Natural killer cell (primary cell): ENCODE measurements around the gene PATL1. TPM values are rescaled to one million over a fixed set of nuclear protein-coding genes. Genes with fewer than 3 reads are reported as not detected.

Experiments used
- ATAC-seq, 3 donors: fragments of 150-1000 bp in 2 of 3; fragments of 200-7000 bp in 1 of 3; cut with Tn5 transposase; 1 replicate in 1 of 3; 2 replicates in 2 of 3; pipeline ENCODE4 v1.10.0; 2021; ENCODE audit warnings: mild to moderate bottlenecking in 2 of 3, moderate library complexity in 2 of 3
- DNase-seq, 2 donors: peaks; one replicate each; pipeline versions ENCODE4 v3.0.0 to v3.0.0-alpha.2; 2013 to 2021; ENCODE audit warnings: mixed read lengths in 1 of 2
- H3K27ac ChIP-seq: one replicate; pipeline ENCODE4 v1.5.1; 2013; ENCODE audit warnings: mild to moderate bottlenecking, low read length
- H3K27me3 ChIP-seq: one replicate; pipeline ENCODE4 v1.6.1; 2013; ENCODE audit warnings: low read length; ENCODE audit not compliant: control insufficient read depth, insufficient read depth
- H3K36me3 ChIP-seq: one replicate; pipeline ENCODE4 v1.6.1; 2013; ENCODE audit warnings: low read length; ENCODE audit not compliant: control insufficient read depth, insufficient read depth
- H3K4me1 ChIP-seq: one replicate; pipeline ENCODE4 v1.6.1; 2013; ENCODE audit warnings: low read length; ENCODE audit not compliant: control insufficient read depth, insufficient read depth
- H3K4me3 ChIP-seq: one replicate; pipeline ENCODE4 v1.5.1; 2013; ENCODE audit warnings: low read length
- H3K9me3 ChIP-seq: one replicate; pipeline ENCODE4 v1.6.1; 2013; ENCODE audit warnings: low read length; ENCODE audit not compliant: control insufficient read depth, insufficient read depth
- H3K27ac Mint-ChIP-seq, 2 donors: one replicate each; pipeline ENCODE4 v1.8.0; 2022; ENCODE audit warnings: mild to moderate bottlenecking in 2 of 2, mixed read lengths in 2 of 2, moderate library complexity in 1 of 2
- H3K27me3 Mint-ChIP-seq, 2 donors: one replicate each; pipeline ENCODE4 v1.8.0; 2022; ENCODE audit warnings: low read depth in 2 of 2, mixed read lengths in 2 of 2
- H3K36me3 Mint-ChIP-seq: one replicate; pipeline ENCODE4 v1.8.0; 2022; ENCODE audit warnings: mixed read lengths
- H3K4me1 Mint-ChIP-seq, 2 donors: one replicate each; pipeline ENCODE4 v1.8.0; 2022; ENCODE audit warnings: mixed read lengths in 2 of 2
- H3K4me3 Mint-ChIP-seq: one replicate; pipeline ENCODE4 v1.8.0; 2022; ENCODE audit warnings: mild to moderate bottlenecking, moderate library complexity, mixed read lengths
- H3K9me3 Mint-ChIP-seq, 2 donors: one replicate each; pipeline ENCODE4 v1.8.0; 2022; ENCODE audit warnings: mixed read lengths in 2 of 2
- WGBS: methylation state at CpG from one replicate; pipeline ENCODE4 v1.1.7; 2013; ENCODE audit warnings: missing lambda C conversion rate; ENCODE audit not compliant: insufficient coverage; 5-methylcytosine and 5-hydroxymethylcytosine counted together
- intact Hi-C: fragments of 100-400 bp; cut with micrococcal nuclease; formaldehyde crosslinking; loops from one replicate; pipeline ENCODE4 v1.14.2; 2022
- total RNA-seq, 4 donors: library from RNA; stranded (reverse); fragments of 120-200 nt in 1 of 4; gene quantifications; one replicate each; pipeline versions ENCODE4 v1.2.3 to v1.2.4, GENCODE V29; 2013 to 2022
- TF ChIP-seq, protein P1 (sequence below): fragments of 200-600 bp; IDR thresholded peaks from one replicate; pipeline ENCODE4 v1.8.0; 2022; ENCODE audit warnings: antibody characterized with exemption

Gene PATL1
- total RNA-seq, 3 donors from 2014 or later (not counting 1 experiment from before 2014, with no cell fraction given): 56.8 to 69.4 (median 58.1) TPM

DNA sequence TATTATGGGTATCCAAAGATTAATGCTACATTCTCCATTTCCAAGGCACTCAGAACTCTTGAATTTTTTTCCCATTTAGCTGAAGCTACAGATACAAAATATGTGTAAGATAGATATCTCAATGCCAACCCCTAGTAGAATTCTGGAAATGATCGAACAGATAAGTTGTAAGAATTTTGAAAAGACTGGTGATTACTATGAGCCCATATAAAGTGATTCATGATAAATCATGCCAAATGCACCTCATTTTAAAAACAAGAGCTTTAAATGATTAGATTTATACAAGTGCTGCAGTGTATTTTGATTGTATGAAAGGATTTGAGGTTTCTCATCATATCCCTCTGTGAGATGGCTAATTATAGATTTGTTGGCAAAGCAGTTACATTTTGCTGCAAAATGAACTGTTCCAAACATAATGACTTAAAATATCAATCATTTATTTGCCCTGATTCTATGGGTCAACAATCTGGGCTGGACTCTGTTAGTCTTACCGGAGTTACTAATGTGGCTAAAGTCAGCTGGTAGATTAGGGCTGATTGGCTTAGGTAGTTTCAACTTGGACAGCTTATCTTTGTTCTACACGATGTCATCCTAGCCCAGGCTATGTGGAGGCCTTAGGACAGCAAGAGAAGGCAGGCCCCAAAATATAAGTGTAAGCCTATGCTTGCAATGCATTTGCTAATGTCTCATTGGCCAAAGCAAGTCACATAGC is 41.5 kb upstream of the PATL1 start:
- no peak overlapping the region for H3K4me3 ChIP-seq
- no peaks in the 10 kb centered on the region for H3K36me3 Mint-ChIP-seq
- no peaks in the 10 kb centered on the region for H3K36me3 ChIP-seq
- peaks cover 20 to 25% of the 10 kb centered on the region in 2 donors for H3K27me3 Mint-ChIP-seq
- H3K27ac ChIP-seq: no peak overlapping the region
- TF ChIP-seq, protein P1, sequence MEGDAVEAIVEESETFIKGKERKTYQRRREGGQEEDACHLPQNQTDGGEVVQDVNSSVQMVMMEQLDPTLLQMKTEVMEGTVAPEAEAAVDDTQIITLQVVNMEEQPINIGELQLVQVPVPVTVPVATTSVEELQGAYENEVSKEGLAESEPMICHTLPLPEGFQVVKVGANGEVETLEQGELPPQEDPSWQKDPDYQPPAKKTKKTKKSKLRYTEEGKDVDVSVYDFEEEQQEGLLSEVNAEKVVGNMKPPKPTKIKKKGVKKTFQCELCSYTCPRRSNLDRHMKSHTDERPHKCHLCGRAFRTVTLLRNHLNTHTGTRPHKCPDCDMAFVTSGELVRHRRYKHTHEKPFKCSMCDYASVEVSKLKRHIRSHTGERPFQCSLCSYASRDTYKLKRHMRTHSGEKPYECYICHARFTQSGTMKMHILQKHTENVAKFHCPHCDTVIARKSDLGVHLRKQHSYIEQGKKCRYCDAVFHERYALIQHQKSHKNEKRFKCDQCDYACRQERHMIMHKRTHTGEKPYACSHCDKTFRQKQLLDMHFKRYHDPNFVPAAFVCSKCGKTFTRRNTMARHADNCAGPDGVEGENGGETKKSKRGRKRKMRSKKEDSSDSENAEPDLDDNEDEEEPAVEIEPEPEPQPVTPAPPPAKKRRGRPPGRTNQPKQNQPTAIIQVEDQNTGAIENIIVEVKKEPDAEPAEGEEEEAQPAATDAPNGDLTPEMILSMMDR: no peak
- no peak overlapping the region for H3K27ac Mint-ChIP-seq
- no peaks in the 10 kb centered on the region for H3K4me1 ChIP-seq
- no peaks in the 10 kb centered on the region for H3K9me3 ChIP-seq
- no peaks in the 10 kb centered on the region for H3K27me3 ChIP-seq
- no peaks in the 10 kb centered on the region for H3K4me1 Mint-ChIP-seq
- 100% methylated on average over 2 of the region's 3 CpGs for WGBS
- DNase-seq: no peak
- H3K4me3 Mint-ChIP-seq: no peak overlapping the region
- H3K9me3 Mint-ChIP-seq: no peaks in the 10 kb centered on the region
- no peak for ATAC-seq
- intact Hi-C loops: no loop called here

DNA sequence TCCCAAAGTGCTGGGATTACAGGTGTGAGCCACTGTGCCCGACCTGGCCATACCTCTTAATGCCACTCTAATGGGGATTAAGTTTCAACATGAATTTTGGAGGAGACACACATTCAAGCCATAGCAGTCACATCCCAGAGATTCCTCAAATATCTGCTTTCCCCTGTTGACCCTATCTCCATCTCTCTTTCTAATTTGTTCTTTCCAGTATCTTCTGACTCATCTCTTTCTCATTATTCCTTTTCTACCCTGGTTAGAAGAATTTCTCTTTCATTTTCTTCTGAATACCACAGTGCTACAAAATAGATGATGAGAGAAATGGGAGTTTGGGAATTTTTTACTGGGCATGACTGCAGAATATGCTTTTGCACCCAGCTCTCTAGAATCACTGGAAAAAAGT is 39.7 kb upstream of the PATL1 start:
- no peaks in the 10 kb centered on the region for H3K36me3 Mint-ChIP-seq
- H3K9me3 Mint-ChIP-seq: no peaks in the 10 kb centered on the region
- ATAC-seq (no peak), DNase-seq (no peak)
- 62% methylated on average over 1 of the region's 1 CpG for WGBS
- H3K27me3 ChIP-seq: peaks cover 2% of the 10 kb centered on the region
- no peaks in the 10 kb centered on the region for H3K36me3 ChIP-seq
- no peak overlapping the region for H3K27ac Mint-ChIP-seq
- no peaks in the 10 kb centered on the region for H3K4me1 Mint-ChIP-seq
- TF ChIP-seq, protein P1: no peak
- intact Hi-C loops: no loop called here
- no peaks in the 10 kb centered on the region for H3K4me1 ChIP-seq
- H3K4me3 ChIP-seq: no peak overlapping the region
- H3K4me3 Mint-ChIP-seq: no peak overlapping the region
- H3K27me3 Mint-ChIP-seq: peaks cover 22 to 27% of the 10 kb centered on the region in 2 donors
- H3K27ac ChIP-seq: no peak overlapping the region
- H3K9me3 ChIP-seq: no peaks in the 10 kb centered on the region

DNA sequence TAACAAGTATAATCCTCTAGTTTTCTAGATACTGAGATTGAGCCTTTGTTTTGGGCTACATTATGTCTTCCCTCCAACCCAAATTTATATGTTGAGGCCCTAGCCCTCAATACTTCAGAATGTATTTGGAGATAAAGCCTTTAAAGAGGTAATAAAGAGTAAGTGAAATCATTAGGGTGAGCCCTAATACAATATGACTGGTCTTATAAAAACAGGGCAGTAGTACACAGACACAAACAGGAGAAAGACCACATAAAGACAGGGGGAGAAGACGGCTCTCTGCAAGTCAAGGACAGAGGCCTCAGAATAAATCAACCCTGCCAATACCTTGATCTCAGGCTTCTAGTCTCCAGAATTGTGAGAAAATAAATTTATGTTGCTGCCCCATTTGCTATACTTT is 38.5 kb upstream of the PATL1 start:
- no peak overlapping the region for H3K4me3 Mint-ChIP-seq
- H3K36me3 Mint-ChIP-seq: no peaks in the 10 kb centered on the region
- DNase-seq (no peak), ATAC-seq (no peak)
- H3K9me3 Mint-ChIP-seq: no peaks in the 10 kb centered on the region
- Histone ChIP-seq H3K4me3 (no peak overlapping the region), H3K27me3 (peaks cover 2% of the 10 kb centered on the region), H3K4me1 (no peaks in the 10 kb centered on the region), H3K36me3 (no peaks in the 10 kb centered on the region), H3K27ac (no peak overlapping the region), H3K9me3 (no peaks in the 10 kb centered on the region)
- H3K4me1 Mint-ChIP-seq: no peaks in the 10 kb centered on the region
- intact Hi-C loops: no loop called here
- H3K27ac Mint-ChIP-seq: no peak overlapping the region
- H3K27me3 Mint-ChIP-seq: peaks cover 16 to 21% of the 10 kb centered on the region in 2 donors
- no CpG with 5 or more reads among the region's 1 CpG for WGBS
- TF ChIP-seq, protein P1: no peak
